Chondrocyte (in vitro differentiated cells): ENCODE results near the gene ZNF382. TPM values are rescaled to one million over a fixed set of nuclear protein-coding genes. Genes with fewer than 3 reads are reported as not detected.

Experiments
- DNase-seq: peaks from one replicate; pipeline ENCODE4 v3.0.0; 2021; ENCODE audit warnings: mixed read lengths, low spot score
- H3K27ac Mint-ChIP-seq: one replicate; pipeline ENCODE4 v1.8.0; 2021; ENCODE audit warnings: mild to moderate bottlenecking, moderate library complexity, mixed read lengths; ENCODE audit not compliant: unreplicated experiment
- H3K27me3 Mint-ChIP-seq: 2 replicates; pipeline ENCODE4 v1.8.0; 2021; ENCODE audit warnings: low read depth, mixed read lengths
- H3K36me3 Mint-ChIP-seq: 2 replicates; pipeline ENCODE4 v1.8.0; 2021; ENCODE audit warnings: low read depth, mixed read lengths
- H3K4me1 Mint-ChIP-seq: 2 replicates; pipeline ENCODE4 v1.8.0; 2021; ENCODE audit warnings: low read depth, mild to moderate bottlenecking, mixed read lengths
- H3K4me3 Mint-ChIP-seq: one replicate; pipeline ENCODE4 v1.8.0; 2021; ENCODE audit warnings: mild to moderate bottlenecking, moderate library complexity, mixed read lengths; ENCODE audit not compliant: unreplicated experiment
- H3K9me3 Mint-ChIP-seq: 2 replicates; pipeline ENCODE4 v1.8.0; 2021; ENCODE audit warnings: low read depth, mixed read lengths
- CTCF ChIP-seq: fragments of 200-600 bp; sonication (generic); IDR thresholded peaks from 2 replicates; pipeline ENCODE4 v1.5.0; 2021; ENCODE audit warnings: antibody characterized with exemption, mild to moderate bottlenecking, moderate library complexity
- total RNA-seq: library from RNA; stranded (reverse); gene quantifications from 3 replicates; pipeline ENCODE4 v1.2.1, GENCODE V29; 2021

ZNF382 gene
- total RNA-seq, 1 donor from 2014 or later, result 12.5 TPM

- Mint-ChIP-seq H3K27me3 (no peaks in the 10 kb centered on the region), H3K9me3 (peaks cover 7% of the 10 kb centered on the region), H3K4me3 (peak overlapping the region; percentile 98), H3K27ac (peak overlapping the region; percentile 95), H3K36me3 (peaks cover 16% of the 10 kb centered on the region), H3K4me1 (peaks cover 19% of the 10 kb centered on the region)
- no peak for TF ChIP-seq CTCF
- no peak for DNase-seq
These were observed 435 bp upstream of the ZNF382 start for GRCh38 chr19:36604656-36605100.

GRCh38 chr19:36605877-36606478 is 865 bp downstream of the ZNF382 start:
- peak overlapping the region; percentile 98 for H3K4me3 Mint-ChIP-seq
- peaks cover 23% of the 10 kb centered on the region for H3K36me3 Mint-ChIP-seq
- peaks cover 7% of the 10 kb centered on the region for H3K9me3 Mint-ChIP-seq
- DNase-seq, result no peak
- H3K27ac Mint-ChIP-seq, result peak overlapping the region; percentile 85
- no peak for TF ChIP-seq CTCF
- no peaks in the 10 kb centered on the region for H3K27me3 Mint-ChIP-seq
- peaks cover 19% of the 10 kb centered on the region for H3K4me1 Mint-ChIP-seq

- Mint-ChIP-seq H3K4me3 (no peak overlapping the region), H3K27ac (no peak overlapping the region), H3K27me3 (no peaks in the 10 kb centered on the region), H3K4me1 (no peaks in the 10 kb centered on the region), H3K36me3 (peaks cover 78% of the 10 kb centered on the region), H3K9me3 (peaks cover 65% of the 10 kb centered on the region)
- DNase-seq, result no peak
- no peak for TF ChIP-seq CTCF
These were observed 21.9 kb downstream of the ZNF382 start for GRCh38 chr19:36627057-36627456.

GRCh38 chr19:36635342-36635741 is 30.2 kb downstream of the ZNF382 start:
- peaks cover 74% of the 10 kb centered on the region for H3K9me3 Mint-ChIP-seq

GRCh38 chr19:36638862-36639510 is 33.9 kb downstream of the ZNF382 start:
- Mint-ChIP-seq H3K27ac (no peak overlapping the region), H3K4me3 (no peak overlapping the region), H3K36me3 (peaks cover 66% of the 10 kb centered on the region), H3K9me3 (peaks cover 72% of the 10 kb centered on the region), H3K27me3 (no peaks in the 10 kb centered on the region), H3K4me1 (no peaks in the 10 kb centered on the region)
- no peak for DNase-seq
- no peak for TF ChIP-seq CTCF

More at GRCh38 chr19:36635342-36635741, 30.2 kb downstream of the ZNF382 start:
- no peaks in the 10 kb centered on the region for H3K4me1 Mint-ChIP-seq
- DNase-seq, result no peak
- no peak overlapping the region for H3K4me3 Mint-ChIP-seq
- TF ChIP-seq CTCF, result no peak
- H3K36me3 Mint-ChIP-seq, result peaks cover 65% of the 10 kb centered on the region
- no peaks in the 10 kb centered on the region for H3K27me3 Mint-ChIP-seq
- H3K27ac Mint-ChIP-seq, result no peak overlapping the region
